Measurements from ENCODE around the gene COMMD1.
A peak's percentile ranks its signal among the peaks of the same experiment; 100 is the strongest.
"Not testable (repeated sequence)": the region's sequence is repeated elsewhere in the genome, so short reads cannot be mapped to it uniquely, and the experiment has no call there.

The COMMD1 gene

DNA sequence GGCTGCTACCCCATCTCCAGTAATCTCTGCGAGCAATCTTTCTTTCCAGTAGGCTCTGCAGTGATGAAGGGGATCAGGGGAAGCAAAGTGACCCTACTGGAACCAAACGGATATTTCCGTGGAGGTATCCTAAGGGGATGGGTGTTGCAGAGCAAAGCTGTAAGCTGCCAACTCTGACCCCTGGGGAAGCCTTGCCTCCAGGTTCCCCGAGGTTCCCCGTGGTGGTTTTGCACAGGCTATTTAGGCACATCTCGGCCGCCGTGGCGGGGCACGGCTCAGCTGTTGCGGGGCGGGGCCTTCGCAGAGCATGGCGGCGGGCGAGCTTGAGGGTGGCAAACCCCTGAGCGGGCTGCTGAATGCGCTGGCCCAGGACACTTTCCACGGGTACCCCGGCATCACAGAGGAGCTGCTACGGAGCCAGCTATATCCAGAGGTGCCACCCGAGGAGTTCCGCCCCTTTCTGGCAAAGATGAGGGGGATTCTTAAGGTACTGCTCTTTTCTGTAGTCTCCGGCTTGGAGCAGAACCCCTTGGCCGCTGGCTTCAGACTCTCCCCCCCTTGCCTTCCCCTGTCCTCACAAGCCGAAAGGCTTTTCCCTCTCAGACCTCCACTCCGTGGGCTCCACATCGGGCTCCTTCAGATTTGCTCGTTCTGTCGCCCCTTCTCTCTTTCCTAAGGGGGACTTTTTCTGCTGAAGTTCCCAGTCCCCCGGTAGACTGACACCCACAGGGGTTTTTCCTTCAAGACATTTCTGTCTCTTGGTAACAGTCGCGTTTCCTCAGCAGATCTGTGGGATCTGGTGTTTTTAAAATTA lies at the start of gene COMMD1:
Gene COMMD1, plus strand, starts transcription at position 303 of the 814 bp plus-strand sequence. Its CDS starts 5 bp downstream, at position 308.
- peak; percentile 62 for DNase-seq

DNA sequence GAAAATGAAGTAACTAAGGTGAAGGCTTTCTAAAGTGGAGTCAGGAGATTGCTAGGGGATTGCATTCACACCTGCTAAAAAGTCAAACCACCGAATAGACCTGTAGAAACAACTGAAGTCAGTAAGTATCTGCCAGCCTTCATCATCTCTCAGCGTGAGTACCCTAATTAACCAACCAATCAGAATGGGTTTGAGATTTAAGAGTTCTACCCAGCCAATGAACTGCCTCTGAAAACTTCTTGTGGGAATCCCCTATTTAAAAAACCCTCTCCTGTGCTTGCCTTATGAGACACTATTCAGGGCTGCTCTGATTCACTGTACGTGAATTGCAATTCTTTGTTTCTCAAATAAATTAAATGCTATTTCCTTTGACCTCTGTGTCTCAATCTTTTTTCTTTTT lies 48.2 kb upstream of the COMMD1 start:
- DNase-seq, result no peak

DNA sequence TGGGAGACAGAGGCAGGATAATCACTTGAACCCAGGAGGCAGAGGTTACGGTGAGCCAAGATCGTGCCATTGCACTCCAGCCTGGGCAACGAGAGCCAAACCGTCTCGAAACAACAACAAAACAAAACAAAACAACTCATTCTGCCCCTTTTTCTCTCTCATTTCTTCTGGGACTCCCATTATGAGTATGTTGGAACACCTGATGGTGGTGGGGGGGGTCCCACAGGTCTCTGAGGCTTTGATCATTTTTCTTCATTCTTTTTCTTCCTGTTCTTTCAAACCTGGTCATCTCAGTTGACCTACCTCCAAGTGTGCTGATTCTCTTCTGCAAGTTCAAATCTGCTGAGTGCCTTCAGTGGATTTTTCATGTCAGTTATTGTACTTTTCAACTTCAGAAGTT lies 43.4 kb upstream of the COMMD1 start:
- no peak for DNase-seq

DNA sequence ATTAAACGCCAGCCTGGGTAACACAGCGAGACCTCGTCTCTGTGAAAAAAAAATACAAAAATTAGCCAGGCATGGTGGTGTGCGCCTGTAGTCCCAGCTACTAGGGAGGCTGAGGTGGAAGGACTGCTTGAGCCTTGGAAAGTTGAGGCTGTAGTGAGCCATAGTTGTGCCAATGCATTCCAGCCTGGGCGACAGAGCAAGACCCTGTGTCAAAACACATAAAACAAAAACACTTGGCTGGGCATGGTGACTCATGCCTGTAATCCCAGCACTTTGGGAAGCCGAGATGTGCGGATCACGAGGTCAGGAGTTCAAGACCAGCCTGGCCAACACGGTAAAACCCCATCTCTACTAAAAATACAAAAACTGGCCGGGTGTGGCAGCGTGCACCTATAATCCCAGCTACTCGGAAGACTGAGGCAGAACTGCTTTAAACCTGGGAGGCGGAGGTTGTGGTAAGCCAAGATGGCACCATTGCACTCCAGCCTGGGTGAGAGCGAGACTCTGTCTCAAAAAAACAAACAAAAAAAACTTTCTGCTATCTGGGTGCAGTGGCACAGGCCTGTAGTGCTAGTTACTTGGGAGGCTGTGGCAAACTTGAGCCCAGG lies 38.9 kb upstream of the COMMD1 start:
- DNase-seq, result not testable (repeated sequence)

DNA sequence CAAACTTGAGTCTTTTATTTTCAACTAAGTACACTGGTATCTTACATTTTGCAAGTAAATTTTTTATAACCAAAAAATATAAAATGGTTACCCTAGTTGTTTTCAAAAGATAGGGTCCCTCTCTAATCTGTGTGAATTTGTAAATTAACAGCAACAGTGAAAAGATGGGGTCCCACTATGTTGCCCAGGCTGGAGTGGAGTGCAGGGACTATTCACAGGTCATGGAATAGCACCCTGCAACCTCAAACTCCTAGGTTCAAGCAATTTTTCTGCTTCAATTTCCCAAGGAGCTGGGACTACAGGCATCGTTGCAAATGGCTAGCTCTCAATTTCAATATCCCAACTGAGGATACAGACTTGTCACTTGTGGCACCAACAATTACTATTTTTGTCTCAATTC lies 29.1 kb upstream of the COMMD1 start:
- DNase-seq, result no peak

DNA sequence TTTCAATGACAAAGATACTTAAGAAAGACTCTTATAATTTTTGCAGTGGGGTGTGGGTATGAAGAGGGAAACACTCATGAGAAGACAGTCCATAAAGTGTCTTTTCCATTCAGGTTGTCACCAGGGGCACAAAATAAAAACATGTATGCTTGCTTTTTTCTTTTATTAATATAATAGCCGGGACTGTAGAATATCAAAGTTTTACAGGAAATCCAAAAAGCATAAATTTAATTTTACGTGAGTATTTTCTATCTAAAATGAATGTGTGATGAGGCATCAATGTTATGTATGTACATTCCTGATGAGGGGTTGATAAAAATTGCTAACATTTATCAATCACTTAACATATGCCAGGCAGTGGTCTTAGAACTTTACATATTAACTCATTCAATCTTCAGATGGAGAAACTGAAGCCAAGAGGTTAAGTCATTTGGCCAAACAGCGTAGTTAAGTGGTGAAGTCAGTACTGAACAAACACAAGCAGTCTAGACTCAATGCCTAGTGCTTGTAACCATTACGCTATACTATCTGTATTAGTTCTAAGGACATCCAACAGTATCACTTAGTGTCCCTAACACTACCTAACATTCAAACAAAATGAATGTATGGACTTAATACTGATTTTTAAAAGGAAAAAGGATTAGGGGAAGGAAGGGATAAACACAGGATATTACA lies 27.8 kb upstream of the COMMD1 start:
- DNase-seq, result no peak

DNA sequence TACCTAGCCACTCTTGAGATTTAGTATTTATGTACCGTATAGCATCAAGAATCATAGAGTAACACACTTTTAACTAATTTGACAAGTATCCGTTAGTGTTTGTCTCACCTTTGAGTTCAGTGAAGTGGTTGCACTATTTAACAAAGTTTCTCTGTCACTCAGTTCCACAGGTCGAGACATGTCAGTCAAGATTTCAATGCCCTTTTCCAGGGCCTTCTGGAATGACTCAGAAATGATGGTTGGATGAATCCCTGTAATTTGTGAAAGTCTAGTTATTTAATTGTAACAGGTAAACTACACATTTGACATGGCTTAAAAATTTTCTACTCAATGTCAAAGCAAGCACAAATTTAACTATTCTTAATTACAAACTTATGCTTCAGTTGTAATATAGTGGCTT lies 26.7 kb upstream of the COMMD1 start:
- DNase-seq, result no peak

DNA sequence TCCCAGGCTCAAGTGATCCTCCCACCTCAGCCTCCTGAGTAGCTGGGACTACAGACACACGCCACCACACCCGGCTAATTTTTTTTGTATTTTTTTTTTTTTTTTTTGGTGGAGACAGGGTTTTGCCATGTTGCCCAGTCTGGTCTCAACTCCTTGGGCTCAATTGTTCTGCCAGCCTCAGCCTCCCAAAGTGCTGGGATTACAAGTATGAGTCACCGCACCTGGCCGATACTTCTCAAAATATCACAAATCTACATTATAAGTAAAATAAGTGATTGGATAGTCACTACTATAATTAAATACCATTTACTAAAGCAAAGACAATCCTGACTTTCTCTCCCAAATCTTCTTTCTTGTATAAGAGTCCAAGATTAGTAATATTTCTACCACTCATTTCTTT lies 26.1 kb upstream of the COMMD1 start:
- not testable (repeated sequence) for DNase-seq

DNA sequence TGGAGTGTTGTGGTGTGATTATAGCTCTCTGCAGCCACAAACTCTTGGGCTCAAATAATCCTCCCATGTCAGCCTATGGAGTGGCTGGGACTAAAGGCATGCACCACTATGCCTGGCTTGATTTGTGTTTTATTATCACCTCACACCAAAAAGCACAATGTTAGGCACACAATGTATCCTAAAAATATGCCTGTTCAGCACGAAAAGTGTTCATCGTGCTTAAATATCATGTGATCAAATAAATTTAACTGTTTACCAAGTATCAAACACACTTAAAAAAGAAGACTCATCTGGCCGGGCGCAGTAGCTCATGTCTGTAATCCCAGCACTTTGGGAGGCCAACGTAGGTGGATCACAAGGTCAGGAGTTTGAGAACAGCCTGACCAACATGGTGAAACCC lies 22.6 kb upstream of the COMMD1 start:
- no peak for DNase-seq

DNA sequence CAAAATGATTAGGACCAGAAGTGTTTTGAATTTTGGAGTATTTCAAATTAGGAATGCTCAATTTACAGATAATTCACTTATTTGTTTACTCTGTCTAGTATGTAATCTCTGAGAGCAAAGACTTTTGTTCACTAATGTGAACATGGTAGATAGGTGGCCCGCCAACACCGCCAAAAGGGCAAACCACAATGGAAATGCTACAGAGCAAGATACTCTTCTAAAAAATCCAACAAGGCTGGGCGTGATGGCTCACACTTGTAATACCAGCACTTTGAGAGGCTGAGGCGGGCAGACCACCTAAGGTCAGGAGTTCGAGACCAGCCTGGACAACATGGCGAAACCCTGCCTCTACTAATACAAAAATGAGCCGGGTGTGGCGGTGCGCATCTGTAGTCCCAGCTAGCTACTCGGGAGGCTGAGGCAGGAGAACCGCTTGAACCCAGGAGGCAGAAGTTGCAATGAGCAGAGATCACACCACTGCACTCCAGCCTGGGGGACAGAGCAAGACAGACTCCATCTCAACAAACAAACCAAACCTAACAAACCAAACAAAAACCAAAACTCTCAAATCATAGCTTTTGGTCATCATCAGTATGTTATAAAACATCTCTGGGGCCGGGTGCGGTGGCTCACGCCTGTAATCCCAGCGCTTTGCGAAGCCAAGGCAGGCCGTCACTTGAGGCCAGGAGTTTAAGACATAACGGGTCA lies 19.4 kb upstream of the COMMD1 start:
- DNase-seq, result no peak

DNA sequence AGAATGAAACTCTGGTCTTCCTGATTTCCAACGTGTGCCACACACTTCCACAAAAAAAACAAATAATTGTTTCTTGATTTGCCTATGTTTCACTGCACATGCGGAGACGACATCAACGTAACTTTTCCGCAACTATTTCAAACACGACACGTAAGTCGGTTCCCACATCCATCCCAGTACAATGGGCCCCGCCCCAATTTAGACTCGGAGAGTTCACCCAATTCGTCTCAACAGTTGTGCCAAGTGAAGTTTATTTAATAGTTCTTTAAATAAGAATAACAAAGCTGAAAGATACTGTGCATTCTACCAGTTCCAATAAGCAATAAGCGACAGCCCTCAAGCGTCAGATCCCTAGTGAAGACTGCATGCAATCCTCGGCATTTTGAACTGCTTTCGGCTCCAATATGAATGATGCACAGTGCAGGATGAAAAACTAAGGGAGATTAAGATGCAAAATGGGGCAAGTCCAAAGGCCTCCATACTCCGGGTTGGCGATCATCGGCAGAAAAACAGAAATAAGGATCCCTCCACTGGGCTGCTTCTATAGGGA lies 17.7 kb upstream of the COMMD1 start:
- DNase-seq, result no peak

DNA sequence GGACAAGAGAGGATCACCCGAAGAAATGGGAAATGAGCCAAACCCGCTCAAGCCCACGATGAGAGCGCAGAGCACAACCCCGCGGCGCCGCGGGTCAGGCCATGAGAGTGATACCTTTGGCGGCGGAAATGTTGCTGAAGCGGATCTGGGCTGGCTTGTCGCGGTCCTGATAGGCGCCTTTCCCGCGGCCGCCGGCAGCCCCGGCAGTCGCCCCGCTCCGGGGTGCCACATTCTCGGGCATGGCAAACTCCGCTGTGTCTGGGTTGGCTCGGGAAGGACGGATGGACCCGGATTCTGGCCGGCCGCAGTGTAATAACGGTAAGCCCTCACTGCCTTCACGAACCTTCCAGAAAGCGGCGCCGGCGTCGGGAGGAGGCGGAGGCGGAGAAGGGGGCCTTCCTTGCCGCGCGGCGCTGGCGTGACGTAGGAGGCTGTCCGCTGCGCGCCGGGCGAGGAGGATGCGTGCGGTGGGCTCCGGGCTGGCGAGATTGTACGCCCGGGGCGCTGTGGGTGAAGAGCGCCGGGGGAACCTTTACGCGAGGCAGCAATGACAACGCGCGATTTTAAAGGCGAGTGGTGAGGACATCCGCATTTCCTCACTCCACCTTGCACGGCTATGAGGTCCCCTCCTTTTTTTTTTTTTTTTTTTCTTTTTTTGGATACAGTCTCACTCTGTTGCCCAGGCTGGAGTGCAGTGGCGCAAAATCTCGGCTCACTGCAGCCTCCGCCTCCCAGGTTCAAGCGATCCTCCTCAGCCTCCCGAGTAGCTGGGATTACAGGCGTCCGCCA lies 17.0 kb upstream of the COMMD1 start, which contains the start of gene CCT4:
Gene CCT4, minus strand, starts transcription at position 390 of the 789 bp plus-strand sequence. Its CDS starts 149 bp downstream, at position 241.
- peak; percentile 88 for DNase-seq

DNA sequence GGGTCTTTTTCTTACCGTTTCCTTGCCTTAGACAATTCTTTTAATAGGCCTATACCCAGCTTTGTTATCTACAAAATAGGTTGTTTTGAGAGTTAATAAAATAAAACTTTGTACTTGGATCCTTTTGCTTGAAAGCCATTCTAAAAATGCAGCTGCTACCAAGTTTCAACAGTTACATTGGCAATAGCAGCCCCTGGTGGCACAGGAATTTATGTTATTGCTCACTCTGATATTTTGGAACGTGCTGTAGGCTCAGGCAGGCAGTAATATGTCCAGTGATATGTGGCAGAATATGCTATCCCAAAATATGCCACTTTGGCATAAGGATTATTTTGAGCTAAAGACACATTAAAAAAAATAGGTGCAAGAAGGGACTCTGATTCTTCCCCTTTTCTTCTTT lies 6.7 kb upstream of the COMMD1 start:
- no peak for DNase-seq

DNA sequence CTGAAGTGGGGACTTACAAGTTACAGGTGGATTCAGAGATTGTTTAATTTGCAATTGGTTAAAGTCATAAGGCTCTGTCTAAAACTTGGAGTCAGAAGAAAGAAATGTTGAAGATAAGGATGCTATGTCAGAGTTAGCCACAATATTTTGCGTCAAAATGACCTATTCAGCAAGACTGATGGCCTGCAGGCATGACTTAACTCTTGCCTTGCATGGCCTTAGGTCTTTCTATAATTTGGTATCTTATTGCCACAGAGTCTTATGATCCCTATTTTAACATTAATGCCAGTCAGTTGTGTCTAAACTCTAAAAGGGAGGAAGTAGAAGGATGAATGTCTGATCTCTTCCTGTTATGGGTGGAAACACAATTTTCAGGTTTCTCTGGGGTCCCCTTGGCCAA lies 5.2 kb upstream of the COMMD1 start:
- DNase-seq, result no peak

DNA sequence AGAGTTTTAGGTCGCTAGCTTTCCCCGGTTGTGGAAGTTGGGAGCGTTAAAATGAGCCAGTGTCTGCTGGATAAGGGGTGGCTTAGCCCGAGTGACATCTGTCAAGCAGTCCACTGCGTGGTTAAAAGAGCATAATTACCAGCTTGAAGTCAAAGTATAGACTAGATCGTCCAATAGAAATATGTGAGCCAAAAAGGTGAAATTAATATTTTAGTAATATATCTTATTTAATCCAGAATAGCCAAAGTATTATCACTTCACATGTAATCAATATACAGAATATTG lies 654 bp downstream of the COMMD1 start:
- no peak for DNase-seq

DNA sequence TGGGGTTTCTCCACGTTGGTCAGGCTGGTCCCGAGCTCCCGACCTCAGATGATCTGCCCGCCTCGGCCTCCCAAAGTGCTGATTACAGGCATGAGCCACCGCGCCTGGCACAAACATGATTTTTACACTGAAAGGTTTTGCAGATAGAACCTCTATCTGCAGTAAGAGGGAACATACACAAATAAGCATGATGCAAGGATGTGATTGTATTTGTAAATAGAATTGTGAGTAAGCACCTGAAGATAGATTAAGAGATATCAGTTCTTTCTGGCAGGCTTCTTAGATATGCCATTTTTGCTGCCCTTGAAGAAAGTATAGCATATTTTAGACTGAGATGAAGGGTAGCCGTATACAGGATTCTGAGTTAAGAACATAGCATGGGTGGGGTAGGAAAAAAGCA lies 3.6 kb downstream of the COMMD1 start:
- DNase-seq, result no peak

DNA sequence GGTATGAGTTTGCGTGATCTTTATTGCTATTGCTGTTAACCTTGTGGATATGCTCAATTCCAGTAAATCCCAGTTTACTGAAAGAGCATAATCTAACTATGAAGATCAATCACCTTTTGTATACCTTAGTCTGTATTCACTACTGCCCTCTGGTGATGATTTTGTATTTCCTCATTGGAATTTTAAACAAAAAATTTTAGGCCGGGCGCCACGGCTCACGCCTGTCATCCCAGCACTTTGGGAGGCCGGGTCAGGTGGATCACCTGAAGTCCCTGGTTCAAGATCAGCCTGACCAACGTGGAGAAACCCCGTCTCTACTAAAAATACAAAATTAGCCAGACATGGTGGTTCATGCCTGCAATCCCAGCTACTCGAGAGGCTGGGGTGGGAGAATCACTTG lies 5.1 kb downstream of the COMMD1 start:
- DNase-seq, result no peak

DNA sequence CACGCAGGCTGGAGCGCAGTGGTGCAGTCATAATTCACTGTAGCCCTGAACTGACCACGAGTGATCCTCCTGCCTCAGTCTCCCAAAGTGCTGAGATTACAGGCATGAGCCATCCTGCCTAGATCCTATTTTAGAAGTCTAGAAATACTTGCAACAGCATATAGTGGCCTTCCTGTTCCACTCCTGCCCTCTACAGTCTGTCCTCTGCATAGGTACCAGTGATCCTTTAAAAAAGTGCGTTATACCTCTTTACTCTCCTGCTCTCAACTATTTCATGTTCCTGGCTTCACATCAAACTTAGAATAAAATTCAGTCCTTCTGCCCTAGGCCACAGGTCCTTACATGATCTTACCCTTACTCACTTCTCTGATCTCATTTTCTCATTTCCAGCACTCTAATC lies 6.0 kb downstream of the COMMD1 start:
- no peak for DNase-seq

DNA sequence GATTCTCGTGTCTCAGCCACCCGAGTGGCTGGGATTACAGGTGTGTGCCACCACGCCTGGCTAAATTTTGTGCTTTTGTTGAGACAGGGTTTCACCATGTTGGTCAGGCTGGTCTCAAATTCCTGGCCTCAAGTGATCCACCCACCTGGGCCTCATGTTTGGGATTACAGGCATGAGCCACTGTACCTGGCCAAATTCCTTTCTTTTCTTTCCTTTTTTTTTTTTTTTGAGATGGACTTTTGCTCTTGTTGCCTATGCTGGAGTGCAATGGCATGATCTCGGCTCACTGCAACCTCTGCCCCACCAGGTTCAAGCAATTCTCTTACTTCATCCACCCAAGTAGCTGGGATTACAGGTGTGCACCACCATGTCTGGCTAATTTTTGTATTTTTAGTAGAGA lies 9.3 kb downstream of the COMMD1 start:
- DNase-seq, result not testable (repeated sequence)

DNA sequence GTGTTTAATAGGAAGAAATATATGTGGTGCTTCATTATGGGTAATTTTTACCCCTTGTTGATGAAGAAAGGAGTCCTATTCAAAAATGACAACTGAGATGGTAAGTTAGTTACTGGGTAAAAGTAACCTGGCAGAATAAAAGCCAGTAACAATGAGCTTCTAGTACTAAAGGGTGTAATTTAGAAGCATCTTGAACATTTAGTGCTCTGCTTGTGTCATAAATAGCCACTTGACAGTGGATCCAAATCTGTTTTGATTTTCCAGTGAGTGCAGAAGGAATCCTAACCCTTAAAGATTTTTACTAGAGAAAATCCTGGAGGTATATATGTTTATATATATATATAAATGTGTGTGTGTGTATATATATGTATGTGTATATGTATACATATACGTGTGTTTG lies 15.1 kb downstream of the COMMD1 start:
- DNase-seq, result peak; percentile 52

DNA sequence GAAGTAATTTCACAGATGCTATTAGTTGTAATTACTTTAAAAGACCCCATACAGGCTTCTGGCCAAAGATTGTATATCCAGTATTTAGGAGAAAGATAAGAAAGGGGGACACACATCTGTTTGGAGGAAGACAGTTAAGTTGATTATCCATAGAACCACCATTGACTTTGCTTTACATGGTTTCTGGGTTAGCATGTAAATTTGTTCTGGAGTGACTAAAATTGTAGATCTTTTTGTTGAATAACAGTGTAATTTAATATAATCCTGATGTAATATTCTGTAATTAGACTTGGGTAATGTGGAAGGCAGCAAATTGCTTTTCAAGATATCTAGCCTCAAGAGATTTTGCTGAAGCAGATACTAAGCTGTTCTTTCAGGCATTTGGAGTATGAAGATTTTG lies 17.2 kb downstream of the COMMD1 start:
- no peak for DNase-seq

DNA sequence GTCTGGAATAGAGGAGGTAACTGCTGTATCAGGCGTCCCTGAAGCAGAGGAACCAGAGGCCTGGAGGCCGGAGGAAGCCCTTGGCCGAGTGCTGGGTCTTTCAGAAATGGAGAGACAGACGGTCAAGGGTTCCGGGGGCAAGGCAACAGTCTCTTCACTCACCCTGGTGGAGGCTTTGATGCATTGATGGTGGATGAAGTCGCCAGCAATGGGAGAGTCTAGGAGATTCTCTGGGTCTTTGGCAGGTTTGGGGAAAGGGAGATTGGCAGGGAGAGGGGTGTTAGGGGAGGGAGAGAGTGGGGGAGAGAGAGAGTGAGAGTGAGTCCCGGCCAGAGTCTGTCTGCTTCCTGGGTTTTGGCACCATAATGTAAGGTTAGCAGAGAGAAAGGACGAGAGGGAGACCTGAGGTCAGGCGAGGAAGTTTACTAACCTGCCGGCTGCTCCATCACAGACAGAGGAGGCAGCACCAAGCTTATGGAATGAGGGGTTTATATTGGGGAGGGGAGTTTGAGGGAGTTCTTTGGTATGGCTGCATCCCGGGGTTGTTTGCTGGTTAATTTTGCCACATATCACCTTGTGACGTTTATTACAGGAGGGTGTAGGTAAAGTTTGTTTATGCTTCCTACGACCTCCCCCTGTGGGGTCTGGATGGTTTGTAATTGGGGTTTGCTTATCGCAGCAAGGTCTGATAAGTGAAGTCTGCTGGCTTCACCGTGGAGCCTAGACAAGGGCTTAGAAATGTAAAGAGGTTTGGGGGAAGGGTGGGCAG lies 19.6 kb downstream of the COMMD1 start:
- DNase-seq, result no peak
